Omental fat pad (tissue), 4 donors: ENCODE measurements around the gene VIPR2. TPM values are rescaled to one million over a fixed set of nuclear protein-coding genes. Genes with fewer than 3 reads are reported as not detected.

Experiments
- ATAC-seq: fragments of 150-250 bp; one replicate; pipeline ENCODE4 v1.9.1; 2016; ENCODE audit warnings: mild to moderate bottlenecking, moderate library complexity; ENCODE audit not compliant: low FRiP score
- DNase-seq: peaks from one replicate; pipeline ENCODE4 v3.0.0-alpha.2; 2019; ENCODE audit warnings: low spot score
- total RNA-seq, 4 donors: library from RNA; depleted of rRNA; stranded (reverse); fragments of >200 nt; gene quantifications; one replicate each; pipeline ENCODE4 v1.1.0, GENCODE V29; 2016
- TF ChIP-seq, protein P1 (sequence below), 3 donors: fragments of 450-650 bp; IDR thresholded peaks; one replicate each; pipeline ENCODE4 v1.5.1; 2016 to 2017; ENCODE audit warnings: antibody characterized with exemption in 3 of 3, mild to moderate bottlenecking in 3 of 3, moderate library complexity in 2 of 3

Gene VIPR2
- total RNA-seq, 4 donors from 2014 or later = 3.6 to 71.0 (median 24.6) TPM

DNA sequence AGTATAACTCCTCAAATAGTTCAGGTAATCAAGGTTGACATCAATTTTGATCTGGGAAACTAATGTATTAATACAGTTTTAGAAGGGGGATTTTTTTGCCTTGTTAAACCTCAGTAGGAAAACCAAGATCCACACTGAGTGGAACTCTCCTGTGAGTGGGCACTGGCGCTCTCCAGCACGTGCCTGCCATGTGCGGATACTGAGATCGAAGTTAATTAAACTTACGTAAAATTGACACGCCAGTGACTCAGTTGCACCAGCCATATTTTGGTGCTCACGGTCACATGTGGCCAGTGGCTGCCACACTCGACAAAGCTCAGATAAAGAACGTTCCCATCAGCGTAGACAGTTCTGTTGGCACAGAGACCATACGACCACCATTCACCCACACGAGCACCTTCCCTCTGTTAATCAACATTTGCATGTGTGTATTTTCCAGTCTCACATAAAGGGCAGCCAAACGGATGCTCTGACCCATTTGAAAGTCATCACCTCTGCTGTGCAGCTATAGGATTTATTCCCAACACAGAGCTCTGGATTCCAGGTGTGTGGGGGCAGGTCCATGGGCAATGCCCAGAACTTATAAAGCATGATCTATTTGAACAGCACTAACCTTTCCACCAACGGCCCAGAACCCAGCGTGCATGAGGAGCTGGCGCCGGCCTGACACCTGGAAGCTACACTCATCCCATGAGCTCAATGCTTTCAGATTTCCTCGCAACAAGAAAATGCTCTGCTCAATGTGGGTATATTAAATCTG lies 77.7 kb downstream of the VIPR2 start:
- TF ChIP-seq, protein P1, sequence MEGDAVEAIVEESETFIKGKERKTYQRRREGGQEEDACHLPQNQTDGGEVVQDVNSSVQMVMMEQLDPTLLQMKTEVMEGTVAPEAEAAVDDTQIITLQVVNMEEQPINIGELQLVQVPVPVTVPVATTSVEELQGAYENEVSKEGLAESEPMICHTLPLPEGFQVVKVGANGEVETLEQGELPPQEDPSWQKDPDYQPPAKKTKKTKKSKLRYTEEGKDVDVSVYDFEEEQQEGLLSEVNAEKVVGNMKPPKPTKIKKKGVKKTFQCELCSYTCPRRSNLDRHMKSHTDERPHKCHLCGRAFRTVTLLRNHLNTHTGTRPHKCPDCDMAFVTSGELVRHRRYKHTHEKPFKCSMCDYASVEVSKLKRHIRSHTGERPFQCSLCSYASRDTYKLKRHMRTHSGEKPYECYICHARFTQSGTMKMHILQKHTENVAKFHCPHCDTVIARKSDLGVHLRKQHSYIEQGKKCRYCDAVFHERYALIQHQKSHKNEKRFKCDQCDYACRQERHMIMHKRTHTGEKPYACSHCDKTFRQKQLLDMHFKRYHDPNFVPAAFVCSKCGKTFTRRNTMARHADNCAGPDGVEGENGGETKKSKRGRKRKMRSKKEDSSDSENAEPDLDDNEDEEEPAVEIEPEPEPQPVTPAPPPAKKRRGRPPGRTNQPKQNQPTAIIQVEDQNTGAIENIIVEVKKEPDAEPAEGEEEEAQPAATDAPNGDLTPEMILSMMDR (IDR thresholded peaks at IDR 0.05) = no peak
- ATAC-seq (no peak), DNase-seq (no peak)

DNA sequence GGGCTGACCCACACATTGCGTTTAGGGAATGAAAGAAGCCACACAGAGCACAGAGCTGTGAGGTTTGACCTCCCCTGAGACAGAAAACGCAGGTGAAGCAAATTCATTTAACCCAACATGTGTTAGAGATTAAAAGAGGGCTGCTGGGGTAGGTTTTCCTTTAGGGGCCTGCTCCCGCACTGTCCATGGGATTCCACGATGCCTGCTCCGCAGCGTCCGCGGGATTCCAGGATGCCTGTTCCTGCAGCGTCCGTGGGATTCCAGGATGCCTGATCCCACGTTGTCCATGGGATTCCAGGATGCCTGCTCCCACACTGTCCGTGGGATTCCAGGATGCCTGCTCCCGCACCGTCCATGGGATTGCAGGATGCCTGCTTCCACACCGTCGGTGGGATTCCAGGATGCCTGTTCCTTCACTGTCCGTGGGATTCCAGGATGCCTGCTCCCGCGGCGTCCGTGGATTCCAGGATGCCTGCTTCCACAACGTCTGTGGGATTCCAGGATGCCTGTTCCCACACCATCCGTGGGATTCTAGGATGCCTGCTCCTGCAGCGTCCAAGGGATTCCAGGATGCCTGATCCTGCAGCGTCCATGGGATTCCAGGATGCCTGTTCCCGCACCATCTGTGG lies 78.7 kb downstream of the VIPR2 start:
- ATAC-seq (no peak), DNase-seq (no peak)
- TF ChIP-seq, protein P1 (IDR thresholded peaks at IDR 0.05) = no peak

DNA sequence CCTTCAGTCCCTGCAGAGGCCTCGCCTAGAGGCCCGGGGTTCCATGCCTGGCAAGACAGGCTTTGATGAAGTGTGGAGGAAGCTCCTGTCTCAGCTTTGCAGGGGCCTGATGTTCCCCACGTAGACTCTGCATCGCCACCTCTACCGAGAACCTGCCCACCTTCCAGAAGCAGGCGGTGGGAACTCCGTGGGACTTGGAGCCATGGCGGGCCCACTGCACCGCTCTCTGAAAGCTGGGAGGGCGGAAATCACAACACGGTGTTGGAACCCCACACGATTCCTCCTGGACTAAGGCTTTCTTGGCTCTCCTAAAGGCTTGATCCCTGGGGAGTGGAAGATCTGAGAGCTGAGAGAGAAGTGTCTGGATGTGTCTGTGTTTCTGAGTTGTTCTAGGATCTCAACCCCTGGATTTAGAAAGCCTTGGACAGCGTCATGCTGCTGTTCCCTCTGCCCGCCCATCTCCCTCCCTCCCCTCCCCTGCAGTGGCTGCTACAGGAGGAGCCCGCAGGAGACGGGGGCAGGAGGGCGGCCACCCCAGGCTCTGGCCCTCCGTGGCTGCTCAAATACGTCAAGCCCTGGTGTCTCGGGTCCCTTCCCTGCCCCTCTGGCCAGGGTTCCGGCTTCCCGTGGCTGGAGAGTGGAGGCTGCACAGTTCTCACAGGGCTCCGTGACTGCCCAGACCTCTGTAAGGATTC lies 79.7 kb downstream of the VIPR2 start:
- TF ChIP-seq, protein P1 (IDR thresholded peaks at IDR 0.05) = no peak
- ATAC-seq = no peak
- no peak for DNase-seq

DNA sequence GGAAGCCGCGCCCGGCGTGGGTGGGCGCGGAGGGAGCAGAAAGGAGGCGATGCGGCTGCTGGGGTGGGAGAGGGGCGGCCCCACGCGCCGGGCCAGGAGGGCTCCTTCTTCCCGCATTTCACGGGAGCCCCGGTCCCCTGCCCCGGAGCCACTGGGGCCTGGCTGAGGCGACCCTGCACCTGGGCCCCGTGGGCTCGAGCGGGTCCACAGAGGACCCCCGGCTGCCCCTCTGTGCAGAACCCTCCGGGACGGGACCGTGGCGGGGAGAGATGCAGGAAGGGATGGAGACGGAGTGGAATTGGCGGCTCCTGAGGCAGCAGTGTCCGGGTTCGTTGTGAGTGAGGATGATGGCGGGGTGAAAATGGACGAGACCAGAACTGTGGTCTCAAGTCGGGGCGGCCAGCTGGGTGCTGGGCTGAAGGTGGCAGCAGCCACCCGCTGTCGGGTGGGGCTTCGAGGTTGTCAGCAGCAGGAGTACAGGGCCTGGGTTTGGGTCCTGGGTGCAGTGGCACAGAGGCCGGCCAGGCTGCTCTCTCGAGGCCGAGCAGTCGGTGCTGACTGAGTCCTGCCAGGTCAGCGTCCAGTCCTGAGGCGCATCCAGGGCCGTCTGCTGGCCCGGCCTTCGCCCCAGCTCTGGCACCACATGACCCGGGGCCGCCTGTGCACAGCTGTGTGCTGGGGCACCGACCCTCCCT lies 80.4 kb downstream of the VIPR2 start:
- TF ChIP-seq, protein P1 (IDR thresholded peaks at IDR 0.05) = no peak
- no peak for DNase-seq
- ATAC-seq = no peak

DNA sequence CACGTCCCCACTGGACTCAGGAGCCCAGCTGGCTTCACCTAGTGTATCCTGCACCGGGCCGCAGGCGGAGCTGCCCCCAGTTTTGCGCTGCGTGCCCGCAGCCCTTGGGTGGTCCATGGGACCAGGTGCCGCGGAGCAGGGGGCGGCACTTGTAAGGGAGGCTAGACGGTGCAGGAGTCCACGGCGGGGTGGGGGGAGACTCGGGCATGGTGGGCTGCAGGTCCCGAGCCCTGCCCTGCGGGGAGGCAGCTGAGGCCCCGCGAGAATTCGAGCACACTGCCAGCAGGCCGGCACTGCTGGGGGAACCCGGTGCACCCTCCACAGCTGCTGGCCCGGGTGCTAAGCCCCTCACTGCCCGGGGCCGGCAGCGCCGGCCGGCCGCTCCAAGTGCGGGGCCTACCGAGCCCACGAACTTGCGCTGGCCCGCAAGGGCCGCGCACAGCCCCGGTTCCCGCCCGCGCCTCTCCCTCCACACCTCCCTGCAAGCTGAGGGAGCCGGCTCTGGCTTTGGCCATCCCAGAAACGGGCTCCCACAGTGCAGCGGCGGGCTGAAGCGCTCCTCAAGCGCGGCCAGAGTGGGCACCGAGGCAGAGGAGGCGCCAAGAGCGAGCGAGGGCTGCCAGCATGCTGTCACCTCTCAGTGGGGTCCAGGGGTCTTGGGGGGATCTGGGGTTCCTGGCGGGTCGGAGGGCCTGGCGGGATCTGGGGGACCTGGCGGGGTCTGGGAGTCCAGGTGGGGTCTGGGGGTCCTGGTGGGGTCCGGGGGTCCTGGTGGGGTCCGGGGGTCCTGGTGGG lies 81.4 kb downstream of the VIPR2 start:
- TF ChIP-seq, protein P1 (IDR thresholded peaks at IDR 0.05) = no peak
- DNase-seq (no peak), ATAC-seq (no peak)

DNA sequence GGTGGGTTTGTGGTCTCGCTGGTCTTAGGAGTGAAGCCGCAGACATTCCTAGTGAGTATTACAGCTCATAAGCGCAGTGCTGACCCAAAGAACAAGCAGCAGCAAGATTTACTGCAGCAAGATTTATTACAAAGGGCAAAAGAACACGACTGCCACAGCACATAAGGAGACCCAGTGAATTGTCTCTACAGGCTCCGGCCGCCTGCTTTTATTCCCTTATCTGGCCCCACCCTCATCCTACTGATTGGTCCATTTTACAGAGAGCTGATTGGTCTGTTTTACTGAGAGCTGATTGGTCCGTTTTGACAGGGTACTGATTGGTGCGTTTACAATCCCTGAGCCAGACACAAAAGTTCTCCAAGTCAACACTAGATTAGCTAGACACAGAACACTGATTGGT lies 82.1 kb downstream of the VIPR2 start:
- ATAC-seq (no peak), DNase-seq (no peak)
- TF ChIP-seq, protein P1 (IDR thresholded peaks at IDR 0.05) = no peak
